Body of pancreas (tissue), 4 donors: Measurements from ENCODE around the gene LAMA4. TPM values are rescaled to one million over a fixed set of nuclear protein-coding genes. Genes with fewer than 3 reads are reported as not detected.
A peak's percentile ranks its signal among the peaks of the same experiment; 100 is the strongest.

Experiments used
- ATAC-seq: fragments of 150-250 bp; one replicate; pipeline ENCODE4 v1.9.1; 2016
- DNase-seq, 4 donors: peaks; one replicate each; pipeline ENCODE4 v3.0.0-alpha.2; 2019
- H3K27ac ChIP-seq, 4 donors: fragments of 200-600 bp; sonication (generic); 1 replicate in 3 of 4; 2 replicates in 1 of 4; pipeline versions ENCODE4 v1.5.1 to v1.6.1; 2016 to 2019; ENCODE audit warnings: mild to moderate bottlenecking in 1 of 4, mixed read lengths in 1 of 4, moderate library complexity in 1 of 4
- H3K27me3 ChIP-seq, 2 donors: fragments of 200-600 bp; sonication (generic); one replicate each; pipeline ENCODE4 v1.6.0; 2016; ENCODE audit warnings: mild to moderate bottlenecking in 1 of 2
- H3K36me3 ChIP-seq, 2 donors: fragments of 200-600 bp; sonication (generic); replicated peaks in 1 of 2; 2 replicates each; pipeline ENCODE4 v1.5.1; 2016; ENCODE audit warnings: low read depth in 2 of 2; ENCODE audit not compliant: insufficient read depth in 1 of 2
- H3K4me1 ChIP-seq: fragments of 200-600 bp; sonication (generic); one replicate; pipeline ENCODE4 v1.6.0; 2016
- H3K4me3 ChIP-seq, 2 donors: fragments of 200-600 bp; sonication (generic); 1 replicate in 1 of 2; 2 replicates in 1 of 2; pipeline ENCODE4 v1.5.1; 2016 to 2019
- H3K9me3 ChIP-seq, 3 donors: fragments of 200-600 bp; sonication (generic); 1 replicate in 2 of 3; 2 replicates in 1 of 3; pipeline ENCODE4 v1.5.1; 2016
- POLR2A ChIP-seq, 3 donors: fragments of 450-650 bp; IDR thresholded peaks; one replicate each; pipeline ENCODE4 v1.6.1; 2016; ENCODE audit warnings: antibody characterized with exemption in 3 of 3, mild to moderate bottlenecking in 2 of 3
- WGBS, 2 donors: methylation state at CpG; one replicate each; pipeline ENCODE4 v1.1.5; 2017; 5-methylcytosine and 5-hydroxymethylcytosine counted together
- intact Hi-C: fragments of 100-400 bp; cut with DNase I; formaldehyde crosslinking; loops from one replicate; pipeline ENCODE4 v1.15.1; 2023
- total RNA-seq, 2 donors: library from RNA; depleted of rRNA; stranded (reverse); fragments of >200 nt; gene quantifications; one replicate each; pipeline ENCODE4 v1.1.0, GENCODE V29; 2016
- TF ChIP-seq, protein P1 (sequence below), 7 experiments: fragments of 450-650 bp in 4 of 7; fragments of 200-600 bp in 3 of 7; sonication (generic) in 3 of 7; IDR thresholded peaks; one replicate each; pipeline ENCODE4 v1.5.1; 2016 to 2019; ENCODE audit warnings: antibody characterized with exemption in 7 of 7

The LAMA4 gene
- total RNA-seq, 2 donors from 2014 or later, result 10.6 to 27.0 TPM

DNA sequence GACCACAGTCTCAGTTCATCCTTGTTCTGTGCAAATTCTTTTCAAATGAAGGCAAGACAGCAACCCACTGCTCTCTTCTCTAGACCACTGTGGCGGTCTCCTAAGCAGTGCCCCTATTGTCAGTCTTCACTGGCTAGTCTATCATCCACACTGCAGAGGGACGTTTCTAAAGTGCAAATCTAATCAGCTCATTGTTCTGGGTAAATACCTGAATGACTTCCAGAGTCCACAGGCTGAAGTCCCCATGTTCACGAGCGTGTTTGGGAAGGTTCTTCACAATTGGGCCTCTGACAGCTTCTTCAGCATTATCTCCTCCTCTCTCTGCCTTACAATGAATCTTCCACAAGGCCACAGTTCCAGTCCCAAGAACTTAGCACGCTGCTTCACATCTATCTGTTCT is 73.2 kb downstream of the LAMA4 start:
- H3K9me3 ChIP-seq, result no peaks in the 10 kb centered on the region
- H3K27ac ChIP-seq, result no peak overlapping the region
- intact Hi-C loops, result no loop called here
- WGBS, 2 donors, result 49 to 65% methylated on average over 5 of the region's 5 CpGs
- no peak overlapping the region for H3K4me3 ChIP-seq
- H3K36me3 ChIP-seq, result no peaks in the 10 kb centered on the region
- ATAC-seq (no peak), DNase-seq (no peak)
- H3K4me1 ChIP-seq, result no peaks in the 10 kb centered on the region
- TF ChIP-seq POLR2A (IDR thresholded peaks at IDR 0.05), result no peak
- TF ChIP-seq, protein P1, sequence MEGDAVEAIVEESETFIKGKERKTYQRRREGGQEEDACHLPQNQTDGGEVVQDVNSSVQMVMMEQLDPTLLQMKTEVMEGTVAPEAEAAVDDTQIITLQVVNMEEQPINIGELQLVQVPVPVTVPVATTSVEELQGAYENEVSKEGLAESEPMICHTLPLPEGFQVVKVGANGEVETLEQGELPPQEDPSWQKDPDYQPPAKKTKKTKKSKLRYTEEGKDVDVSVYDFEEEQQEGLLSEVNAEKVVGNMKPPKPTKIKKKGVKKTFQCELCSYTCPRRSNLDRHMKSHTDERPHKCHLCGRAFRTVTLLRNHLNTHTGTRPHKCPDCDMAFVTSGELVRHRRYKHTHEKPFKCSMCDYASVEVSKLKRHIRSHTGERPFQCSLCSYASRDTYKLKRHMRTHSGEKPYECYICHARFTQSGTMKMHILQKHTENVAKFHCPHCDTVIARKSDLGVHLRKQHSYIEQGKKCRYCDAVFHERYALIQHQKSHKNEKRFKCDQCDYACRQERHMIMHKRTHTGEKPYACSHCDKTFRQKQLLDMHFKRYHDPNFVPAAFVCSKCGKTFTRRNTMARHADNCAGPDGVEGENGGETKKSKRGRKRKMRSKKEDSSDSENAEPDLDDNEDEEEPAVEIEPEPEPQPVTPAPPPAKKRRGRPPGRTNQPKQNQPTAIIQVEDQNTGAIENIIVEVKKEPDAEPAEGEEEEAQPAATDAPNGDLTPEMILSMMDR (IDR thresholded peaks at IDR 0.05), result no peak
- no peaks in the 10 kb centered on the region for H3K27me3 ChIP-seq

DNA sequence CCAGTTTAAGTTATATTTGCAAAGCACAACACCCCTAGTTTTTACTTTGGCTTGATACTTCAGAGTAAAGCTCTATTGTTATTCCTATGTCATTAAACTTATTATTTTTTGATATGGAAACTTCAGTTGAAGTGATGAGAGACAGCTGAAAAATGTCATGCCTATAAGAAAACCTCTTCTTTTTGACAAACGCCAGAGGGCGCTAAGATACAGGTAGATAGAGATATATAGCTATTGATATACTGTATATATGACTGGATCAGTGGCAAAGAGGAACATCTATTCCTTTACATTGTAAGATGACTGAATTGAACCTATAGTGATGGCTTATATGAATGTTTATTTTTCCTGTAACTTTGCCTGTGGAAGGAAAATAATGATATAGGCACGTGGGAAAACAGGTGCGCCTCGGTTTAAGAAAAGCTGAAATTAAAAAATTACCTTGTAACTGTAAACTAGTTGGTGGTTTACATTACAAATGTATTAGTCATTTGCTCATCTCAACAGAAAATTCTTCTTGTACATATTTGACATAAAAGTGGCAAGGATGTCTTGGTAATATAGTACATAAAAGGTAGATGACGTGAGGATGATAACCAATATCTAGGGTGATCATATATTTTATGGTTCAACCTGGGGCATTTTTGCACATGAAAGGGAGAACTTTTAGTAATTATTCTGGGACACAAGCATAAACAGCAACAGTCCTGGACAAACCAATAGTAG is 74.1 kb downstream of the LAMA4 start:
- Histone ChIP-seq H3K4me3 (no peak overlapping the region), H3K9me3 (no peaks in the 10 kb centered on the region), H3K36me3 (no peaks in the 10 kb centered on the region), H3K4me1 (no peaks in the 10 kb centered on the region), H3K27ac (no peak overlapping the region), H3K27me3 (no peaks in the 10 kb centered on the region)
- intact Hi-C loops, result no loop called here
- DNase-seq, result peak; percentile 30 to 72 (median 50)
- ATAC-seq, result peak; percentile 42
- WGBS, 2 donors, result 52 to 56% methylated on average over 6 of the region's 6 CpGs
- no peak for TF ChIP-seq POLR2A (IDR thresholded peaks at IDR 0.05)
- TF ChIP-seq, protein P1 (IDR thresholded peaks at IDR 0.05), result peak; percentile 34 to 73 (median 64)

- intact Hi-C loops, result loop anchor here (5.0 kb wide), 1 partner anchor 133 kb away; no protein-coding TSS in a partner anchor
- TF ChIP-seq POLR2A (IDR thresholded peaks at IDR 0.05), result no peak
- TF ChIP-seq, protein P1 (IDR thresholded peaks at IDR 0.05), result no peak
- H3K4me1 ChIP-seq, result no peaks in the 10 kb centered on the region
- no peak overlapping the region for H3K4me3 ChIP-seq
- ATAC-seq, result no peak
- WGBS, 2 donors, result 47 to 50% methylated on average over 3 of the region's 3 CpGs
- no peaks in the 10 kb centered on the region for H3K27me3 ChIP-seq
- no peaks in the 10 kb centered on the region for H3K9me3 ChIP-seq
- H3K36me3 ChIP-seq, result no peaks in the 10 kb centered on the region
- no peak overlapping the region for H3K27ac ChIP-seq
- DNase-seq, result no peak
These were observed 74.7 kb downstream of the LAMA4 start for GRCh38 chr6:112179631-112180030.

GRCh38 chr6:112178846-112179245 is 75.5 kb downstream of the LAMA4 start:
- ATAC-seq (no peak), DNase-seq (no peak)
- Histone ChIP-seq H3K27me3 (no peaks in the 10 kb centered on the region), H3K9me3 (no peaks in the 10 kb centered on the region), H3K4me1 (no peaks in the 10 kb centered on the region), H3K27ac (no peak overlapping the region), H3K4me3 (no peak overlapping the region), H3K36me3 (no peaks in the 10 kb centered on the region)
- intact Hi-C loops, result loop anchor here (5.0 kb wide), 1 partner anchor 133 kb away; no protein-coding TSS in a partner anchor
- TF ChIP-seq, protein P1 (IDR thresholded peaks at IDR 0.05), result no peak
- no peak for TF ChIP-seq POLR2A (IDR thresholded peaks at IDR 0.05)
- 70 to 72% methylated on average over 2 of the region's 2 CpGs for WGBS, 2 donors

GRCh38 chr6:112177092-112177491 is 77.3 kb downstream of the LAMA4 start:
- no peaks in the 10 kb centered on the region for H3K9me3 ChIP-seq
- DNase-seq, result no peak
- no peaks in the 10 kb centered on the region for H3K36me3 ChIP-seq
- TF ChIP-seq, protein P1 (IDR thresholded peaks at IDR 0.05), result no peak
- TF ChIP-seq POLR2A (IDR thresholded peaks at IDR 0.05), result no peak
- intact Hi-C loops, result loop anchor here (5.0 kb wide), 1 partner anchor 135 kb away; no protein-coding TSS in a partner anchor
- no peak overlapping the region for H3K4me3 ChIP-seq
- no peak for ATAC-seq
- H3K27ac ChIP-seq, result no peak overlapping the region
- H3K27me3 ChIP-seq, result no peaks in the 10 kb centered on the region
- WGBS, 2 donors, result 79 to 91% methylated on average over 1 of the region's 1 CpG
- no peaks in the 10 kb centered on the region for H3K4me1 ChIP-seq
